22Rv1 (cell line): ENCODE data around the gene WIPF3.

Source experiments
- ZFX ChIP-seq: fragments of 450-650 bp; IDR thresholded peaks from 2 replicates; pipeline ENCODE4 v1.6.1; 2017; ENCODE audit warnings: antibody characterized with exemption, borderline replicate concordance
- TF ChIP-seq, protein P1 (sequence below): fragments of 450-650 bp; IDR thresholded peaks from 2 replicates; pipeline ENCODE4 v1.5.1; 2017; ENCODE audit warnings: mild to moderate bottlenecking

DNA sequence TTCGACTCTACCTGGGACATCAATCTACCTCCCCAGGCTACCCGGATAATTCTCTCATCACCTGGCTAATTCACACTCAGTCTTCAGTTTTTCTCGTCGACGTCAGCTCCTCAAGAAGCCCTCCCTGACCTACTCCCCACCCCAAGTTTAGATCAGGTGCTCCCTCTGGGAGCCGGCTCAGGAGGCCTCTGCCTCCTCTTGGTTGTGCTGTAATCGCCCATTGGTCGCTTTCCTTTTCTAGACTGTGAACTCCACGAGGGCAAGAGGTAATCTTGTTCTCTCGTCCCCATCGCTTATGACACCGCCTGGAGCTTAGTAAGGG, 461 bp upstream of the WIPF3 start:
- TF ChIP-seq, protein P1, sequence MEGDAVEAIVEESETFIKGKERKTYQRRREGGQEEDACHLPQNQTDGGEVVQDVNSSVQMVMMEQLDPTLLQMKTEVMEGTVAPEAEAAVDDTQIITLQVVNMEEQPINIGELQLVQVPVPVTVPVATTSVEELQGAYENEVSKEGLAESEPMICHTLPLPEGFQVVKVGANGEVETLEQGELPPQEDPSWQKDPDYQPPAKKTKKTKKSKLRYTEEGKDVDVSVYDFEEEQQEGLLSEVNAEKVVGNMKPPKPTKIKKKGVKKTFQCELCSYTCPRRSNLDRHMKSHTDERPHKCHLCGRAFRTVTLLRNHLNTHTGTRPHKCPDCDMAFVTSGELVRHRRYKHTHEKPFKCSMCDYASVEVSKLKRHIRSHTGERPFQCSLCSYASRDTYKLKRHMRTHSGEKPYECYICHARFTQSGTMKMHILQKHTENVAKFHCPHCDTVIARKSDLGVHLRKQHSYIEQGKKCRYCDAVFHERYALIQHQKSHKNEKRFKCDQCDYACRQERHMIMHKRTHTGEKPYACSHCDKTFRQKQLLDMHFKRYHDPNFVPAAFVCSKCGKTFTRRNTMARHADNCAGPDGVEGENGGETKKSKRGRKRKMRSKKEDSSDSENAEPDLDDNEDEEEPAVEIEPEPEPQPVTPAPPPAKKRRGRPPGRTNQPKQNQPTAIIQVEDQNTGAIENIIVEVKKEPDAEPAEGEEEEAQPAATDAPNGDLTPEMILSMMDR: no peak
- no peak for TF ChIP-seq ZFX
